Thymus (tissue), 11 donors: Measurements from ENCODE around the gene KRT72. TPM values are rescaled to one million over a fixed set of nuclear protein-coding genes. Genes with fewer than 3 reads are reported as not detected.

Experiments
- DNase-seq, 9 donors: peaks; one replicate each; pipeline ENCODE4 v3.0.0-alpha.2; 2013; ENCODE audit warnings: low spot score in 9 of 9, low read depth in 6 of 9, missing footprints in 1 of 9
- H3K27ac ChIP-seq, 2 donors: one replicate each; pipeline ENCODE4 v1.5.1; 2013; ENCODE audit warnings: control low read depth in 1 of 2, low read depth in 1 of 2, low read length in 1 of 2, mild to moderate bottlenecking in 1 of 2, moderate library complexity in 1 of 2
- H3K27me3 ChIP-seq, 2 donors: one replicate each; pipeline ENCODE4 v1.5.1; 2013; ENCODE audit warnings: low read length in 1 of 2; ENCODE audit not compliant: control insufficient read depth in 2 of 2, insufficient read depth in 1 of 2
- H3K36me3 ChIP-seq, 2 donors: one replicate each; pipeline ENCODE4 v1.5.1; 2013; ENCODE audit warnings: low read length in 1 of 2, mild to moderate bottlenecking in 1 of 2, moderate library complexity in 1 of 2; ENCODE audit not compliant: control insufficient read depth in 2 of 2, insufficient read depth in 2 of 2
- H3K4me1 ChIP-seq, 2 donors: one replicate each; pipeline ENCODE4 v1.5.1; 2013; ENCODE audit warnings: low read length in 2 of 2; ENCODE audit not compliant: control insufficient read depth in 2 of 2, insufficient read depth in 2 of 2
- H3K4me3 ChIP-seq, 2 donors: one replicate each; pipeline ENCODE4 v1.5.1; 2013; ENCODE audit warnings: low read length in 2 of 2, control low read depth in 1 of 2, mild to moderate bottlenecking in 1 of 2
- H3K9me3 ChIP-seq, 2 donors: one replicate each; pipeline ENCODE4 v1.5.1; 2013; ENCODE audit warnings: low read length in 1 of 2, mild to moderate bottlenecking in 1 of 2; ENCODE audit not compliant: control insufficient read depth in 2 of 2, insufficient read depth in 1 of 2
- WGBS: extraction: QIAGEN DNeasy Blood & Tissue Kit; methylation state at CpG from one replicate; pipeline ENCODE4 v1.1.7; 2013; 5-methylcytosine and 5-hydroxymethylcytosine counted together
- polyA plus RNA-seq: library from polyadenylated mRNA; stranded (reverse); fragments of 200-250 nt; gene quantifications from one replicate; pipeline ENCODE4 v1.2.3, GENCODE V29; 2013
- total RNA-seq: library from RNA; stranded (reverse); fragments of 120-200 nt; gene quantifications from one replicate; pipeline ENCODE4 v1.2.4, GENCODE V29; 2013
- donor health status: healthy.

KRT72 gene
- total and polyA plus RNA-seq, 2 donors = 0.33 to 12.0 TPM

GRCh38 chr12:52568111-52568510 lies 33.2 kb downstream of the KRT72 start:
- Histone ChIP-seq H3K4me3 (no peak overlapping the region), H3K9me3 (no peaks in the 10 kb centered on the region), H3K4me1 (no peaks in the 10 kb centered on the region), H3K27ac (no peak overlapping the region), H3K36me3 (no peaks in the 10 kb centered on the region), H3K27me3 (peaks cover 0 to 15% of the 10 kb centered on the region in 2 donors)
- DNase-seq = no peak
- WGBS = 88% methylated on average over 12 of the region's 12 CpGs

GRCh38 chr12:52566847-52567291 lies 34.4 kb downstream of the KRT72 start:
- Histone ChIP-seq H3K4me3 (no peak overlapping the region), H3K4me1 (no peaks in the 10 kb centered on the region), H3K27me3 (peaks cover 0 to 15% of the 10 kb centered on the region in 2 donors), H3K9me3 (no peaks in the 10 kb centered on the region), H3K27ac (no peak overlapping the region), H3K36me3 (no peaks in the 10 kb centered on the region)
- DNase-seq = no peak
- WGBS = 84% methylated on average over 8 of the region's 8 CpGs

- H3K9me3 ChIP-seq = no peaks in the 10 kb centered on the region
- 88% methylated on average over 1 of the region's 1 CpG for WGBS
- peaks cover 0 to 15% of the 10 kb centered on the region in 2 donors for H3K27me3 ChIP-seq
- DNase-seq = no peak
- H3K27ac ChIP-seq = no peak overlapping the region
- H3K36me3 ChIP-seq = no peaks in the 10 kb centered on the region
- no peaks in the 10 kb centered on the region for H3K4me1 ChIP-seq
- no peak overlapping the region for H3K4me3 ChIP-seq
Observed at GRCh38 chr12:52564582-52564981, 36.7 kb downstream of the KRT72 start.

- Histone ChIP-seq H3K27me3 (peaks cover 0 to 17% of the 10 kb centered on the region in 2 donors), H3K4me1 (no peaks in the 10 kb centered on the region), H3K36me3 (no peaks in the 10 kb centered on the region), H3K27ac (no peak overlapping the region), H3K9me3 (no peaks in the 10 kb centered on the region), H3K4me3 (no peak overlapping the region)
- 84% methylated on average over 3 of the region's 3 CpGs for WGBS
- no peak for DNase-seq
Observed at GRCh38 chr12:52561880-52562449, 39.3 kb downstream of the KRT72 start.

GRCh38 chr12:52559979-52560378 lies 41.3 kb downstream of the KRT72 start:
- H3K27ac ChIP-seq = no peak overlapping the region
- no peak overlapping the region for H3K4me3 ChIP-seq
- H3K4me1 ChIP-seq = no peaks in the 10 kb centered on the region
- no peak for DNase-seq
- peaks cover 0 to 1% of the 10 kb centered on the region in 2 donors for H3K9me3 ChIP-seq
- H3K36me3 ChIP-seq = no peaks in the 10 kb centered on the region
- peaks cover 0 to 9% of the 10 kb centered on the region in 2 donors for H3K27me3 ChIP-seq
- 90% methylated on average over 4 of the region's 4 CpGs for WGBS

- WGBS = 83% methylated on average over 8 of the region's 8 CpGs
- H3K27me3 ChIP-seq = peaks cover 0 to 7% of the 10 kb centered on the region in 2 donors
- no peaks in the 10 kb centered on the region for H3K4me1 ChIP-seq
- no peak overlapping the region for H3K27ac ChIP-seq
- peaks cover 0 to 1% of the 10 kb centered on the region in 2 donors for H3K9me3 ChIP-seq
- DNase-seq = no peak
- no peak overlapping the region for H3K4me3 ChIP-seq
- H3K36me3 ChIP-seq = no peaks in the 10 kb centered on the region
Observed at GRCh38 chr12:52558781-52559445, 42.4 kb downstream of the KRT72 start.

GRCh38 chr12:52557476-52557875 lies 43.8 kb downstream of the KRT72 start:
- H3K27ac ChIP-seq = no peak overlapping the region
- DNase-seq = no peak

GRCh38 chr12:52555577-52555976 lies 45.7 kb downstream of the KRT72 start:
- DNase-seq = no peak
- no peak overlapping the region for H3K27ac ChIP-seq
- H3K9me3 ChIP-seq = peaks cover 0 to 1% of the 10 kb centered on the region in 2 donors
- no peak overlapping the region for H3K4me3 ChIP-seq
- 86% methylated on average over 6 of the region's 6 CpGs for WGBS
- no peaks in the 10 kb centered on the region for H3K4me1 ChIP-seq
- no peaks in the 10 kb centered on the region for H3K36me3 ChIP-seq
- peaks cover 0 to 4% of the 10 kb centered on the region in 2 donors for H3K27me3 ChIP-seq

More at GRCh38 chr12:52557476-52557875, 43.8 kb downstream of the KRT72 start:
- no peaks in the 10 kb centered on the region for H3K36me3 ChIP-seq
- 67% methylated on average over 2 of the region's 2 CpGs for WGBS
- peaks cover 0 to 4% of the 10 kb centered on the region in 2 donors for H3K27me3 ChIP-seq
- no peaks in the 10 kb centered on the region for H3K4me1 ChIP-seq
- peaks cover 0 to 1% of the 10 kb centered on the region in 2 donors for H3K9me3 ChIP-seq
- H3K4me3 ChIP-seq = no peak overlapping the region

GRCh38 chr12:52552681-52553195 lies 48.5 kb downstream of the KRT72 start, which contains the start of gene KRT71:
Gene KRT71 (minus strand): TSS chr12:52553145. CDS start chr12:52553077, 68 bp downstream.
- no peaks in the 10 kb centered on the region for H3K4me1 ChIP-seq
- H3K9me3 ChIP-seq = peaks cover 0 to 1% of the 10 kb centered on the region in 2 donors
- H3K36me3 ChIP-seq = no peaks in the 10 kb centered on the region
- H3K27me3 ChIP-seq = peaks cover 0 to 3% of the 10 kb centered on the region in 2 donors
- no peak within 1 kb of the TSS for H3K27ac ChIP-seq
- WGBS = 86% methylated on average over 14 of the region's 14 CpGs
- DNase-seq = no peak
- no peak within 1 kb of the TSS for H3K4me3 ChIP-seq
